Stimulated activated CD4-positive, alpha-beta T cell treated with anti-CD3 and anti-CD28 coated beads, Interleukin-15, amount 100 ng/mL, for 48 hours (primary cell): ENCODE data around the gene SCN5A.

ENCODE experiments used
- DNase-seq, 2 donors: peaks; one replicate each; pipeline ENCODE4 v3.0.0-alpha.2; 2020; ENCODE audit warnings: low read depth in 2 of 2

Gene SCN5A

GRCh38 chr3:38542401-38543298, 106.8 kb downstream of the SCN5A start:
- DNase-seq: no peak

GRCh38 chr3:38541806-38542205, 107.7 kb downstream of the SCN5A start:
- no peak for DNase-seq

GRCh38 chr3:38538773-38539353, 110.6 kb downstream of the SCN5A start:
- no peak for DNase-seq

GRCh38 chr3:38536671-38537070, 112.8 kb downstream of the SCN5A start:
- no peak for DNase-seq

- DNase-seq: no peak
Measured at GRCh38 chr3:38534604-38535003, 114.9 kb downstream of the SCN5A start.

GRCh38 chr3:38534180-38534579, 115.3 kb downstream of the SCN5A start:
- DNase-seq: no peak

- no peak for DNase-seq
Measured at GRCh38 chr3:38533285-38533976, 116.1 kb downstream of the SCN5A start.

- DNase-seq: no peak
Measured at GRCh38 chr3:38532529-38532928, 117.0 kb downstream of the SCN5A start.

- no peak for DNase-seq
Measured at GRCh38 chr3:38528457-38528856, 121.0 kb downstream of the SCN5A start.

GRCh38 chr3:38526792-38527191, 122.7 kb downstream of the SCN5A start:
- no peak for DNase-seq

- no peak for DNase-seq
Measured at GRCh38 chr3:38524141-38524739, 125.2 kb downstream of the SCN5A start.

- no peak for DNase-seq
Measured at GRCh38 chr3:38522002-38522401, 127.5 kb downstream of the SCN5A start.

- peak; percentile 25 to 40 for DNase-seq
Measured at GRCh38 chr3:38521391-38521987, 128.0 kb downstream of the SCN5A start.

- no peak for DNase-seq
Measured at GRCh38 chr3:38519651-38520050, 129.8 kb downstream of the SCN5A start.

- no peak for DNase-seq
Measured at GRCh38 chr3:38519000-38519399, 130.5 kb downstream of the SCN5A start.

GRCh38 chr3:38516669-38517068, 132.8 kb downstream of the SCN5A start:
- DNase-seq: no peak

GRCh38 chr3:38515367-38515766, 134.1 kb downstream of the SCN5A start:
- DNase-seq: no peak

GRCh38 chr3:38511546-38511945, 137.9 kb downstream of the SCN5A start:
- DNase-seq: no peak

GRCh38 chr3:38510631-38511030, 138.9 kb downstream of the SCN5A start:
- no peak for DNase-seq

GRCh38 chr3:38509732-38510131, 139.8 kb downstream of the SCN5A start:
- DNase-seq: no peak

- DNase-seq: no peak
Measured at GRCh38 chr3:38507120-38507519, 142.4 kb downstream of the SCN5A start.
